Body of pancreas (tissue), 4 donors: Measurements from ENCODE around the gene ADAMTS16.

Experiments used
- CTCF ChIP-seq, 7 experiments: fragments of 450-650 bp in 4 of 7; fragments of 200-600 bp in 3 of 7; sonication (generic) in 3 of 7; IDR thresholded peaks; one replicate each; pipeline ENCODE4 v1.5.1; 2016 to 2019; ENCODE audit warnings: antibody characterized with exemption in 7 of 7
- POLR2A ChIP-seq, 3 donors: fragments of 450-650 bp; IDR thresholded peaks; one replicate each; pipeline ENCODE4 v1.6.1; 2016; ENCODE audit warnings: antibody characterized with exemption in 3 of 3, mild to moderate bottlenecking in 2 of 3

- TF ChIP-seq CTCF (IDR thresholded peaks at IDR 0.05) = peak in 4 of 7 experiments; percentile 17 to 25 (median 18)
- TF ChIP-seq POLR2A (IDR thresholded peaks at IDR 0.05) = no peak
These were observed 200.1 kb downstream of the ADAMTS16 start for GRCh38 chr5:5340206-5340729.
